Loucy (cell line): ENCODE data around the gene HNRNPH2.

Source experiments
- H2AFZ ChIP-seq: fragments of 200-600 bp; sonication (generic); 2 replicates; pipeline ENCODE4 v1.6.0; 2016; ENCODE audit warnings: antibody characterized with exemption, mild to moderate bottlenecking, low read length, moderate library complexity
- H3F3A ChIP-seq: fragments of 200-600 bp; 2 replicates; pipeline ENCODE4 v1.6.0; 2016; ENCODE audit warnings: antibody characterized with exemption, low read depth, mild to moderate bottlenecking
- H3K27me3 ChIP-seq: fragments of 200-600 bp; sonication (generic); 2 replicates; pipeline ENCODE4 v1.6.1; 2014; ENCODE audit warnings: low read length, mild to moderate bottlenecking; ENCODE audit not compliant: insufficient read depth, poor library complexity, severe bottlenecking
- H3K36me3 ChIP-seq: fragments of 200-600 bp; sonication (generic); 2 replicates; pipeline ENCODE4 v1.6.1; 2016; ENCODE audit warnings: low read length; ENCODE audit not compliant: insufficient read depth
- H3K4me1 ChIP-seq: fragments of 200-600 bp; sonication (generic); 2 replicates; pipeline ENCODE4 v1.5.1; 2014; ENCODE audit warnings: low read length, mild to moderate bottlenecking; ENCODE audit not compliant: insufficient read depth, poor library complexity, severe bottlenecking
- H3K4me2 ChIP-seq: fragments of 200-600 bp; sonication (generic); 2 replicates; pipeline ENCODE4 v1.6.0; 2014; ENCODE audit warnings: antibody characterized with exemption, low read length, low read depth, mild to moderate bottlenecking; ENCODE audit not compliant: poor library complexity, severe bottlenecking
- H3K4me3 ChIP-seq: fragments of 200-600 bp; sonication (generic); 2 replicates; pipeline ENCODE4 v1.5.1; 2014; ENCODE audit warnings: low read length, mild to moderate bottlenecking, mixed read lengths; ENCODE audit not compliant: poor library complexity, severe bottlenecking
- H3K79me2 ChIP-seq: fragments of 200-600 bp; sonication (generic); 2 replicates; pipeline ENCODE4 v1.6.1; 2014; ENCODE audit warnings: low read length; ENCODE audit not compliant: insufficient read depth
- H3K9ac ChIP-seq: fragments of 200-600 bp; sonication (generic); 2 replicates; pipeline ENCODE4 v1.6.0; 2014; ENCODE audit warnings: mild to moderate bottlenecking, low read depth, low read length, moderate library complexity; ENCODE audit not compliant: poor library complexity, severe bottlenecking
- H3K9me2 ChIP-seq: fragments of 200-600 bp; sonication (generic); replicated peaks from 2 replicates; pipeline ENCODE4 v1.6.1; 2016; ENCODE audit warnings: low read depth, low read length, mixed read lengths
- H3K9me3 ChIP-seq: fragments of 200-600 bp; sonication (generic); 2 replicates; pipeline ENCODE4 v1.6.1; 2014; ENCODE audit warnings: mild to moderate bottlenecking, antibody characterized with exemption, low read length, low read depth; ENCODE audit not compliant: insufficient read depth
- H4K20me1 ChIP-seq: fragments of 200-600 bp; sonication (generic); 2 replicates; pipeline ENCODE4 v1.6.0; 2014; ENCODE audit warnings: antibody characterized with exemption, low read length, mild to moderate bottlenecking; ENCODE audit not compliant: insufficient read depth, poor library complexity, severe bottlenecking
- EZH2phosphoT487 ChIP-seq: fragments of 200-600 bp; IDR thresholded peaks from 2 replicates; pipeline ENCODE4 v1.6.1; 2018; ENCODE audit warnings: antibody characterized with exemption, mild to moderate bottlenecking, moderate library complexity, borderline replicate concordance
- TF ChIP-seq, protein P1 (sequence below): fragments of 200-600 bp; sonication (generic); conservative IDR thresholded peaks from 2 replicates; pipeline ENCODE4 v1.5.1; 2014; ENCODE audit warnings: mild to moderate bottlenecking, antibody characterized with exemption, low read length

The HNRNPH2 gene

DNA sequence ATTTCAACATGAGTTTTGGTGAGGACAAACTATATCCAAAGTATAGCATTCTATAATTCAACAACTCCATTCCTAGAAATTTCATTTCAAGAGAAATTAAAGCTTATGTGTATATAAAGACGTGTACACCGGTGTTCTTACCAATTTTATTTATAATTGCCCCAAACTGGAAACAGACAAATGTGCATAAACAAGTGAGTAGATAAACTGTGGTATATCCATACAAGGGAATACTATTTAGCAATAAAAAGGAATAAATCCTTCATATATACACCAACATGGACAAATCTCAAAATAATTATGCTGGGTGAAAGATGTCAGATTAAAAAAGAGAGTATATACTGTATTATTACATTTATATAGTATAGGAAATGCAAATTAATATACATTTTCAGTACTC is 19.9 kb downstream of the HNRNPH2 start:
- H3F3A ChIP-seq = no peaks in the 10 kb centered on the region
- no peak overlapping the region for H3K4me3 ChIP-seq
- H3K4me1 ChIP-seq = no peaks in the 10 kb centered on the region
- H3K9me2 ChIP-seq = no peaks in the 10 kb centered on the region
- H3K4me2 ChIP-seq = no peak overlapping the region
- no peak overlapping the region for H2AFZ ChIP-seq
- H3K9ac ChIP-seq = no peak overlapping the region
- TF ChIP-seq EZH2phosphoT487 = no peak
- TF ChIP-seq, protein P1, sequence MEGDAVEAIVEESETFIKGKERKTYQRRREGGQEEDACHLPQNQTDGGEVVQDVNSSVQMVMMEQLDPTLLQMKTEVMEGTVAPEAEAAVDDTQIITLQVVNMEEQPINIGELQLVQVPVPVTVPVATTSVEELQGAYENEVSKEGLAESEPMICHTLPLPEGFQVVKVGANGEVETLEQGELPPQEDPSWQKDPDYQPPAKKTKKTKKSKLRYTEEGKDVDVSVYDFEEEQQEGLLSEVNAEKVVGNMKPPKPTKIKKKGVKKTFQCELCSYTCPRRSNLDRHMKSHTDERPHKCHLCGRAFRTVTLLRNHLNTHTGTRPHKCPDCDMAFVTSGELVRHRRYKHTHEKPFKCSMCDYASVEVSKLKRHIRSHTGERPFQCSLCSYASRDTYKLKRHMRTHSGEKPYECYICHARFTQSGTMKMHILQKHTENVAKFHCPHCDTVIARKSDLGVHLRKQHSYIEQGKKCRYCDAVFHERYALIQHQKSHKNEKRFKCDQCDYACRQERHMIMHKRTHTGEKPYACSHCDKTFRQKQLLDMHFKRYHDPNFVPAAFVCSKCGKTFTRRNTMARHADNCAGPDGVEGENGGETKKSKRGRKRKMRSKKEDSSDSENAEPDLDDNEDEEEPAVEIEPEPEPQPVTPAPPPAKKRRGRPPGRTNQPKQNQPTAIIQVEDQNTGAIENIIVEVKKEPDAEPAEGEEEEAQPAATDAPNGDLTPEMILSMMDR = no peak
- H4K20me1 ChIP-seq = no peaks in the 10 kb centered on the region
- H3K79me2 ChIP-seq = no peaks in the 10 kb centered on the region
- no peaks in the 10 kb centered on the region for H3K9me3 ChIP-seq
- no peaks in the 10 kb centered on the region for H3K27me3 ChIP-seq
- no peaks in the 10 kb centered on the region for H3K36me3 ChIP-seq

DNA sequence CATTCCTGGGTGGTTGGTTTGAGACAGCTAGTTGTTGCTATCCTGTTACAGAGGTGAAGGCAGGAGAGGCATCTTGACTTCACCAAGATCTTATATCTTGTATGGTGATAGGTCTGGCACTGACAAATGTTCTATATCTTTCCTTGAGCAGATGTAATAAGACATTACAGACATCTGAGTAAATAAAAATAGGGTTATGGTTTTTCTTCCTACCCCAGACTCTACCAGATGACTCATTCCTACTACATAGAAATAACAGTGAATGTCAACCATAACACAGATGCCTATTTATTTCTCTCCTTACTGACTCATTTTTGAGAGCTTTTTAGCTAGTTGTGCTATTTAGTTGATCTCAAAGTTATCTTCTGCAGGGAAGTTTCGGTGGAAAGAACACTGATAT is 21.9 kb downstream of the HNRNPH2 start:
- TF ChIP-seq, protein P1 = no peak
- TF ChIP-seq EZH2phosphoT487 = no peak
- Histone ChIP-seq H3K9ac (no peak overlapping the region), H3K4me3 (no peak overlapping the region), H3K9me3 (no peaks in the 10 kb centered on the region), H3K4me2 (no peak overlapping the region), H3K79me2 (no peaks in the 10 kb centered on the region), H4K20me1 (no peaks in the 10 kb centered on the region), H3K4me1 (no peaks in the 10 kb centered on the region), H3F3A (no peaks in the 10 kb centered on the region), H3K9me2 (no peaks in the 10 kb centered on the region), H3K27me3 (no peaks in the 10 kb centered on the region), H2AFZ (no peak overlapping the region), H3K36me3 (no peaks in the 10 kb centered on the region)

DNA sequence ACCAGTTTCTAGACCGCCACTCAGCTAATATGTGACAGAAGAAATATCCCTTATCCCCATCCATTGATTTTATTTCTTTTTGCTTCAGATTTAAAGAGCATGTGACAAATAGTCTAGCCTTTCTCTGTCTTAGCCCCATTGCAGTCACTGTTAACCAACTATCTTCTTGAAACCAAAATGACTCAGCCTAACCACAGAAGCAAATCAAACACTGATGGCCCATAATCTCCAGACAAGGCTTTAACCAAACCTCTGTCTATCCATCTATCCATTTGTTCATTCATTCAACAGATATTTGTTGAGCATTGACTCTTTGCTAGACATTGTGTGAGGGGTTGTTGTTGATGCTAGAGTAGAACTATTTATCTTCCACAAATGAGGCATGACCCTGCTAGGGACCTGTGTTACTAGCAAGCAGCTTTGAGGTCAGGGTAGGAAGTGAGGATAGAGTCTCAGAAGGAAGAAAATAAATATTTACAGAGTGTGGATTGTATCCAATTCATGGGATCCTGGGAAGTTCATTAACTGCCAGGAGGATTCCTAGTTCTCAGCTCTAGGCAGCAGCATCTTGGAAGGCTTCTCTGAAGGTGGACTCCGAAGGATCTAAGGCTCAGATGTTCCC is 22.5 kb downstream of the HNRNPH2 start:
- H3K4me3 ChIP-seq = no peak overlapping the region
- H3K9me3 ChIP-seq = no peaks in the 10 kb centered on the region
- H3K79me2 ChIP-seq = no peaks in the 10 kb centered on the region
- H3F3A ChIP-seq = no peaks in the 10 kb centered on the region
- H3K27me3 ChIP-seq = no peaks in the 10 kb centered on the region
- TF ChIP-seq, protein P1 = no peak
- TF ChIP-seq EZH2phosphoT487 = no peak
- no peaks in the 10 kb centered on the region for H3K9me2 ChIP-seq
- no peaks in the 10 kb centered on the region for H3K36me3 ChIP-seq
- H3K4me1 ChIP-seq = no peaks in the 10 kb centered on the region
- no peak overlapping the region for H2AFZ ChIP-seq
- H3K9ac ChIP-seq = no peak overlapping the region
- no peaks in the 10 kb centered on the region for H4K20me1 ChIP-seq
- no peak overlapping the region for H3K4me2 ChIP-seq
